Suprapubic skin (tissue), 4 donors: Measurements from ENCODE around the gene PUM2. TPM values are rescaled to one million over a fixed set of nuclear protein-coding genes. Genes with fewer than 3 reads are reported as not detected.

Source experiments
- DNase-seq, 2 donors: peaks; one replicate each; pipeline ENCODE4 v3.0.0-alpha.2; 2019; ENCODE audit warnings: low spot score in 2 of 2
- H3K27ac ChIP-seq: fragments of 200-600 bp; sonication (generic); one replicate; pipeline ENCODE4 v1.5.1; 2019
- H3K27me3 ChIP-seq: fragments of 200-600 bp; sonication (generic); one replicate; pipeline ENCODE4 v1.5.1; 2019
- H3K36me3 ChIP-seq: fragments of 200-600 bp; sonication (generic); one replicate; pipeline ENCODE4 v1.5.1; 2019
- H3K4me1 ChIP-seq: fragments of 200-600 bp; sonication (generic); one replicate; pipeline ENCODE4 v1.5.1; 2019
- H3K4me3 ChIP-seq: fragments of 200-600 bp; sonication (generic); one replicate; pipeline ENCODE4 v1.5.1; 2019; ENCODE audit warnings: mild to moderate bottlenecking
- H3K9me3 ChIP-seq: fragments of 200-600 bp; sonication (generic); one replicate; pipeline ENCODE4 v1.5.1; 2019
- EP300 ChIP-seq: sonication (generic); formaldehyde crosslinking; IDR thresholded peaks from one replicate; pipeline ENCODE4 v1.6.1; 2017; ENCODE audit warnings: antibody characterized with exemption
- POLR2A ChIP-seq, 2 donors: fragments of 450-650 bp; IDR thresholded peaks; one replicate each; pipeline ENCODE4 v1.6.1; 2017; ENCODE audit warnings: antibody characterized with exemption in 2 of 2, mild to moderate bottlenecking in 2 of 2, moderate library complexity in 2 of 2
- POLR2AphosphoS5 ChIP-seq, 3 donors: sonication (generic); formaldehyde crosslinking; IDR thresholded peaks; one replicate each; pipeline ENCODE4 v1.6.1; 2017; ENCODE audit warnings: antibody characterized with exemption in 3 of 3
- WGBS: methylation state at CpG from one replicate; pipeline ENCODE4 v1.1.5; 2018; 5-methylcytosine and 5-hydroxymethylcytosine counted together
- total RNA-seq, 4 donors: library from RNA; depleted of rRNA; stranded (reverse); fragments of >200 nt; gene quantifications; one replicate each; pipeline ENCODE4 v1.1.0, GENCODE V29; 2016
- TF ChIP-seq, protein P1 (sequence below), 2 donors: fragments of 200-600 bp in 1 of 2; fragments of 450-650 bp in 1 of 2; sonication (generic) in 1 of 2; IDR thresholded peaks; one replicate each; pipeline ENCODE4 v1.5.1; 2016 to 2019; ENCODE audit warnings: antibody characterized with exemption in 2 of 2, mild to moderate bottlenecking in 1 of 2, moderate library complexity in 1 of 2

PUM2 gene
- total RNA-seq, 4 donors from 2014 or later = 78.9 to 108 (median 99.0) TPM

DNA sequence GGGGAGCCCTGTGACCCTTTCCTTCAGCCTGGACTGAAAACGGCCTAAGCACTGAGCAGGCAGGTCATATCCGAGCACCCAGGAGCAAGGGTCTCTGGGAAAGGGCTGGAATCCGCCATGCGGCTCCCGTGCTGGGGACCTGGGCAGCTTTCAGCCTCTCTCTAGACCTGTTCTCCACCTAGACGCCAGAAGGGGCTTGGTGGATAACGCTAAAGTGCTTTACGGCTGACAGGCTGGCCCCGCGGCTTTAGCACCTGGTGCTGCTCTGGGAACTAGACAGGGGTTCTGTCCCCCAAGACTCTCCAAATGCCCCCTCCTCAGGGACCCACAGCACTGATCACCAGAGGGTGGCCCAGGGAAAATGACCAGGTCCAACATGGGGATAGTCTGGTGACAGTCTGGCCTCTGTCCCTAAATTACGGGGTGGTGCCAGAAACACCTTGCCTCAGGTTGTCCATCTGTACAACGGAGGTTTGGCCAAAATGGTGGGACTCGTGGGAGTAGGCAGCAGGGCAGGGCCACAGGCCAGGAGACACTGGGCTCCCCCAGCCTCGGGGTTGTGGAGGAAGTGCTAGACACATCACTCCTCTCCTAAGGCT lies 138.7 kb downstream of the PUM2 start:
- no peaks in the 10 kb centered on the region for H3K9me3 ChIP-seq
- no peak overlapping the region for H3K4me3 ChIP-seq
- 73% methylated on average over 11 of the region's 14 CpGs for WGBS
- TF ChIP-seq, protein P1, sequence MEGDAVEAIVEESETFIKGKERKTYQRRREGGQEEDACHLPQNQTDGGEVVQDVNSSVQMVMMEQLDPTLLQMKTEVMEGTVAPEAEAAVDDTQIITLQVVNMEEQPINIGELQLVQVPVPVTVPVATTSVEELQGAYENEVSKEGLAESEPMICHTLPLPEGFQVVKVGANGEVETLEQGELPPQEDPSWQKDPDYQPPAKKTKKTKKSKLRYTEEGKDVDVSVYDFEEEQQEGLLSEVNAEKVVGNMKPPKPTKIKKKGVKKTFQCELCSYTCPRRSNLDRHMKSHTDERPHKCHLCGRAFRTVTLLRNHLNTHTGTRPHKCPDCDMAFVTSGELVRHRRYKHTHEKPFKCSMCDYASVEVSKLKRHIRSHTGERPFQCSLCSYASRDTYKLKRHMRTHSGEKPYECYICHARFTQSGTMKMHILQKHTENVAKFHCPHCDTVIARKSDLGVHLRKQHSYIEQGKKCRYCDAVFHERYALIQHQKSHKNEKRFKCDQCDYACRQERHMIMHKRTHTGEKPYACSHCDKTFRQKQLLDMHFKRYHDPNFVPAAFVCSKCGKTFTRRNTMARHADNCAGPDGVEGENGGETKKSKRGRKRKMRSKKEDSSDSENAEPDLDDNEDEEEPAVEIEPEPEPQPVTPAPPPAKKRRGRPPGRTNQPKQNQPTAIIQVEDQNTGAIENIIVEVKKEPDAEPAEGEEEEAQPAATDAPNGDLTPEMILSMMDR (IDR thresholded peaks at IDR 0.05) = no peak
- H3K27me3 ChIP-seq = no peaks in the 10 kb centered on the region
- no peak for DNase-seq
- H3K27ac ChIP-seq = peak overlapping the region; percentile 98
- H3K4me1 ChIP-seq = peaks cover 95% of the 10 kb centered on the region
- no peaks in the 10 kb centered on the region for H3K36me3 ChIP-seq

- Histone ChIP-seq H3K27me3 (no peaks in the 10 kb centered on the region), H3K36me3 (no peaks in the 10 kb centered on the region), H3K9me3 (no peaks in the 10 kb centered on the region), H3K4me3 (no peak overlapping the region), H3K27ac (peak overlapping the region; percentile 98), H3K4me1 (peaks cover 94% of the 10 kb centered on the region)
- WGBS = 85% methylated on average over 12 of the region's 12 CpGs
- DNase-seq = no peak
- no peak for TF ChIP-seq POLR2A (IDR thresholded peaks at IDR 0.05)
- TF ChIP-seq, protein P1 (IDR thresholded peaks at IDR 0.05) = no peak
Measured at GRCh38 chr2:20211420-20211819, 139.2 kb downstream of the PUM2 start.

GRCh38 chr2:20210462-20210861 lies 140.2 kb downstream of the PUM2 start:
- peak overlapping the region; percentile 98 for H3K27ac ChIP-seq
- DNase-seq = no peak
- H3K4me1 ChIP-seq = peaks cover 94% of the 10 kb centered on the region
- no peaks in the 10 kb centered on the region for H3K9me3 ChIP-seq
- TF ChIP-seq EP300 (no peak), POLR2A (IDR thresholded peaks at IDR 0.05) (no peak), POLR2AphosphoS5 (IDR thresholded peaks at IDR 0.05) (no peak)
- TF ChIP-seq, protein P1 (IDR thresholded peaks at IDR 0.05) = no peak
- H3K4me3 ChIP-seq = no peak overlapping the region
- WGBS = 92% methylated on average over 2 of the region's 8 CpGs
- H3K36me3 ChIP-seq = no peaks in the 10 kb centered on the region
- no peaks in the 10 kb centered on the region for H3K27me3 ChIP-seq

DNA sequence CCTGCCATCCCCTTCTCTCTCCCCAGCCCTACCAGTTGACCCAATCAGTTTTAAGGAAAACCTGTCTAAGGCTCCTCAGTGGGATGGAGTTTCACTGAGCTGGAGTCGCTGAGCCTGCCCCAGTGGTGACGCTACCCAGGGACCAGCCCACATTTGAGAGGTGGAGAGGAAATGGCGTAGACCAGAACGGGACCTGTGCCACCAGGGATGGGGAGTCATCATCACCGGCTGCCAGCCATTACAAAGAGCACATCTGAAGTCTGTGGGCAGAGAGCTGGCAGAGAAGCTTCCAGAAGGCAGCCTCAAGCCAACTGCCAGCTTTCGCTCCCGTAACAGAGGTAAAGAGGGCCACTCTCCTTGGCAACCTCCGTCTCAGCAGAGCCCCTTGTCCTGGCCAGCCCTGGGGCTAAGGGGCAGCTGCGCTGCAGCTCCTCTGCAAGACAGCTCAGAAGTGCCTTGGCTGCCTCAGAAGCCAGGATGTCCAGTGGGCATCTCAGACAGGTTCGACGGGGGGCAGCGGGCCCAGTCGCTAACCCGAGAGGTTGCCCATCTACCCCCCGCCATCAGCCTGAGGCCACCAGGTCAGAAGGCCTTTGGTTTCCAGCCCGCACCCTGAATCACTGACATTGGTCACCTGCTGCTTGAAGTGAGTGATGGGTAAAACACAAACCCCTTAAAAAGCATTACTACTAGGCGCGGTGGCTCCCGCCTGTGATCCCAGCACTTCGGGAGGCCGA lies 141.1 kb downstream of the PUM2 start:
- WGBS = 63% methylated on average over 18 of the region's 21 CpGs
- TF ChIP-seq POLR2AphosphoS5 (IDR thresholded peaks at IDR 0.05) (peak in 2 of 3 donors; percentile 23 to 63), POLR2A (IDR thresholded peaks at IDR 0.05) (no peak)
- TF ChIP-seq, protein P1 (IDR thresholded peaks at IDR 0.05) = no peak

DNA sequence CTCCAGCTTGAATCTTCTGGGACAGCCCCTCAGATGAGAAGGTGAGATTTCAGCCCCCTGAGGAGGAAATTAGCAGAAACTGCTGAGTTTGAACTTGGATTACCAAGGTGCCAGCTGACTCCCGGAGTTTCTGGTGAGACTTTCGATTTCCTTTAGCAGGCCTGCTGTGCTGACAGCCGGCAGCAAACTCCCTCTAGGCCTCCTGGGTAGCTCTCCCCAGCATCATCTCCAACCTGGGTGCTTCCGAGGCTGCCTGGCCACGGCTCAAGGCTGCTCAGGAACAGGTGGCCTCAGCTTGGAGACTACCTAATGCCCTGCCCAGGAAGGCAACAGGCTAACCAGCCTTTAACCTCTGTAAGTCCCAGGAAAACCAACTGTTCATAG lies 142.2 kb downstream of the PUM2 start:
- Histone ChIP-seq H3K27me3 (no peaks in the 10 kb centered on the region), H3K4me3 (no peak overlapping the region), H3K36me3 (peaks cover 8% of the 10 kb centered on the region), H3K27ac (peak overlapping the region; percentile 98), H3K9me3 (no peaks in the 10 kb centered on the region), H3K4me1 (peaks cover 85% of the 10 kb centered on the region)
- TF ChIP-seq POLR2A (IDR thresholded peaks at IDR 0.05) (no peak), EP300 (no peak), POLR2AphosphoS5 (IDR thresholded peaks at IDR 0.05) (no peak)
- TF ChIP-seq, protein P1 (IDR thresholded peaks at IDR 0.05) = no peak
- DNase-seq = no peak
- WGBS = 40% methylated on average over 1 of the region's 5 CpGs

More for the DNA sequence above, 141.1 kb downstream of the PUM2 start:
- no peaks in the 10 kb centered on the region for H3K36me3 ChIP-seq
- H3K9me3 ChIP-seq = no peaks in the 10 kb centered on the region
- peak overlapping the region; percentile 98 for H3K27ac ChIP-seq
- DNase-seq = no peak
- no peak overlapping the region for H3K4me3 ChIP-seq
- peaks cover 94% of the 10 kb centered on the region for H3K4me1 ChIP-seq
- H3K27me3 ChIP-seq = no peaks in the 10 kb centered on the region
